Embryonic facial prominence (tissue), 1 donor: ENCODE data around the gene CTU2.

ENCODE experiments used
- DNase-seq: peaks from one replicate; pipeline ENCODE4 v3.0.0-alpha.2; 2016; ENCODE audit errors: extremely low spot score

The CTU2 gene

GRCh38 chr16:88743693-88744576 lies 37.6 kb downstream of the CTU2 start:
- DNase-seq = no peak

- DNase-seq = no peak
These were observed 38.5 kb downstream of the CTU2 start for GRCh38 chr16:88744577-88745521.

DNA sequence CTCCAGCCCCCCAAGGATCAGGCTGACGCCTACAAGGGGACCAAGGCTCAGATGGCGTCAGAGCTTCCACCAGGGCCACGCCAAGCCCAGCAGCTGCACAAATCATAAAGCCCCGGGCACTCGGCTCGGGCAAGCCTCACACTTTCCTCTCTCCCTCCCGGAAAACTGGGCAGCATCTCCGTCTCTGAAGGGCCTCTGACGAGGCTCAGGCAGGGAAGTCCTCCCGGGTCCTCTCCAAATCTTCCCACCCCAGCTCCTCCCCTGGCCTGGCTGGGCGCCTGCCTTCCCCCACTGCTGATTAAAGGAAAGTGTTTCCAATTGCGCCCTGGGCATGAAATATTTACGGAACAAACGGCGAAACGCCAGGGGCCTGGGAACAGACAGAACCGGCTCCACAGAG lies 40.2 kb downstream of the CTU2 start:
- no peak for DNase-seq

- no peak for DNase-seq
These were observed 41.4 kb downstream of the CTU2 start for GRCh38 chr16:88747588-88748301.

DNA sequence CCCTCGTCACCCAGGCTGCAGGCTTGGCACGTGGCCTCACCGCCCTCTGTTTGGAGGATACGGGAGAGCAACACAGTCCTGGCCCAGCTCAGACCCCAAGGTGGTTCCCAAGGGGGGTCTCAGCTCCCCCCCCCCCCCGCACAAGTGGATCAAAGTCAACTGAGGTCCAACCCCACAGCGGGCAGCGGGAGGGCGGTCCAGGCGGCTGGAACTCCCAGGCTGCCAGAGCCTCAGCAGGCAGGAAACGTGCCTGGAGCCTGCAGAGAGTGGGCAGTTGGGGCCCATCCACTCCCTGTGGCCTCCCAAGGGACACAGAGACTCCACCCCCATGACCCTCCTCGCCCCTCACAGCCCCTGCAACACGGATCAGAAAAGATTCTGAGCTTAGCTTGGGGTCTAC lies 42.1 kb downstream of the CTU2 start:
- DNase-seq = no peak

DNA sequence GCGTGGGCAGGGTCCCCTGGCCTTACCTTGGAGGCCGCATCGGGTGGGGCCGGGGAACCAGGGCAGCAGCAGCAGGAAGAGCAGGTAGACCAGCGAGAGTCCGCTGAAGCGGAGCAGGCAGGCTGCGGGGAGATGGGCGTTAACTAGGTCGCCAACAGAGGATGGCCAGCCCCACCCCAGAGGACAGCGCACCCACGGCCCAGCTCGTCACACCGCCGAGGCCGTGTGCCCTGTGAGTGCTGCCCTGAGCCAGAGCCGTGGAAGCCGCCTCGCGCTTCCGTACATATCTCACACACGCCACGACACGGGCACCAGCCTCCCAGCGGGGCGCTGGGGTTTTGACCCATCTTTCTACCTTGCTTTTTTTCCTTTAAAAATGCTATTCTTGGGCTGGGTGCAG lies 43.1 kb downstream of the CTU2 start:
- no peak for DNase-seq

DNA sequence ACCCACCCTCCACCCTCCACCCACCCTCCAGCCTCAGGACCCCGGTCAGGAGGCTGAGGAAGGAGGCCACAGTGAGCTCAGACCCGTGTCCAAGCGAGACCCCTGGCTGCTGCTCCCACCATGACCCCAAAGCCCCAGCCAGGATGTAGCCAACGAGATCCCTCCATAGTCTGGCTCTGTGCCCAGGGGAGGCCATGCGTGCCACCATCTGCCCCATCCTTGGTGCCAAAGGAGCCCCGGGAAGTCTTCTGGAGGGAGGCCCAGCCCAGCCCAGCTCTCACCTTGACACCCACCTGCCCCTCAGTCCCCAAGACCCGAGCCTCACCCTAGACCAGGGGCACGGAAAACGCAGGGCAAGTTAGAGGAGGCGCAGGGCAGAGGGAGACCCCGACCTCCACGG lies 44.6 kb downstream of the CTU2 start:
- DNase-seq = no peak

- no peak for DNase-seq
These were observed 46.2 kb downstream of the CTU2 start for GRCh38 chr16:88752386-88753002.

DNA sequence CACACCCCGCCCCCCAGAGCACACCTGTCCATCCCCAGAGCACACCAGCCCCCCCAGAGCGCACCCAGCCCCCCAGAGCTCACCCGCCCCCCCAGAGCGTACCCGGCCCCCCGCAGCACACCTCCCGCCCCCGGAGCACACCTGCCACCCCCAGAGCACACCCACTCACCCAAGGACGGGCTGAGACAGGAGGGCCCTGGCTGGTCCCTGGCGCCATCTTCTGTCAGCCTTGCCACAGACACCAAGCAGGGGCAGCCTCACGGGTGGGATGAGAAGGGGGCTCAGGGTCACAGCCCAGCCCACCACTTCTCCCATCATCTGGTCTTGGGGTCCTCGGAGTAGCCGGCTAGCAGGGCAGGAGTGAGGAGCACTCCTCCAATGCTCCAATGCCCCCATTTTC lies 46.9 kb downstream of the CTU2 start:
- DNase-seq = no peak

DNA sequence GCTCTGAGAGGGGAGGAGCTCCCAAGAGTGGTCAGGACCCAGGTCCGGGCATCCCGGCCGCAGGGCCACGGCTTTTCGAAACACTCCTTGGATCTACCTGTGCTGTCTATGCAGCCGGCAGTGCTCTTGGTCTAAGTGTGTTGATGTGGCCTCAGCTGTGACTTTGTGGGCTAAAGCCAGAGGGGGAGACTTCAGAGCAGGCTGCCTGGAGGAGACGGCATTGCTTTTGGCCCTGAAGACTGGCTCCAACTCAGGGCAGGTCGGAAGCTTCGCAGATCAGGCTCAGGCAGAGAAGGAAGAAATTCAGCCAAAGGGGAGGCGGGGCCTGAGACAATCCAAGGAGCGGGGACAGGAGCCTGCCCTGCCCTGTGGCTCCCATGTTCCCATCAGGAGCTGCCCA lies 47.3 kb downstream of the CTU2 start:
- DNase-seq = no peak

DNA sequence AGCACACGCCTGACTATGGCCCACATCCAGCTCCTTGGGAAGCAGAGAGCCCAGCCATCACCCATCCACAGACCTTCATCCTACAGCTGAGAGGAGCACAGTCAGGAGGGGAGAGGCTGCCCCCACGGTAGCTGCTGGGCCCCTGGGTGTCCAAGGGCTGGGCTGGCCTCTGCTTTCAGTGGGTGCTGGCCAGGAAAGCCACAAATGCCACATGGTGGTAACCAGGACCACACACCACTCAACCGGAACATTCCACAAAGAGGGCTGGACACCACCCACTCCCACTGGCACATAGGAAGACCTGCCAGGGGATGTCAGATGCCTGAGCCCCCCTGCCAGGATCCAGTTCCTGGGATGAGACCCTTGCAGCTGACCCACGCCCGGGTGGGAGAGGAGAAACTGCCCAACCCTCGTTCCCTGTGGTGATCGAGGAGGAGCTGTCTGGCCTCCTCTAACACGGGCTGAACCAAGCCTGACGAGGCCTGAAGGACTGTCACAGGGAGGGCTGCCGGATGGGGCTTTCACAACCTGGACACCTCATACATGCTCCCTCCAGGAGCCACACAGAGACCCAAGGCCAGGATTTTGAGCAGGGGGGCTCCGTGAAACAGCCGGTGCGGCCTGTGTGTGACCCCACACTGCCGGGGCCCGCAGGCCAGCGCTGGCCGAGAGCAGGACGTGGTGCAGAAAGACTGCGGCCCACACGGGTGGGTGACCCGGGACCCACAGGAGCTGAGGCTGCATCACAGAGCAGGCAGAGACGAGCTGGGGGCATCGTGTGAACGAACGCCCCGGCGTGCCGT lies 48.0 kb downstream of the CTU2 start:
- DNase-seq = no peak

GRCh38 chr16:88754912-88755744 lies 48.8 kb downstream of the CTU2 start:
- DNase-seq = no peak

DNA sequence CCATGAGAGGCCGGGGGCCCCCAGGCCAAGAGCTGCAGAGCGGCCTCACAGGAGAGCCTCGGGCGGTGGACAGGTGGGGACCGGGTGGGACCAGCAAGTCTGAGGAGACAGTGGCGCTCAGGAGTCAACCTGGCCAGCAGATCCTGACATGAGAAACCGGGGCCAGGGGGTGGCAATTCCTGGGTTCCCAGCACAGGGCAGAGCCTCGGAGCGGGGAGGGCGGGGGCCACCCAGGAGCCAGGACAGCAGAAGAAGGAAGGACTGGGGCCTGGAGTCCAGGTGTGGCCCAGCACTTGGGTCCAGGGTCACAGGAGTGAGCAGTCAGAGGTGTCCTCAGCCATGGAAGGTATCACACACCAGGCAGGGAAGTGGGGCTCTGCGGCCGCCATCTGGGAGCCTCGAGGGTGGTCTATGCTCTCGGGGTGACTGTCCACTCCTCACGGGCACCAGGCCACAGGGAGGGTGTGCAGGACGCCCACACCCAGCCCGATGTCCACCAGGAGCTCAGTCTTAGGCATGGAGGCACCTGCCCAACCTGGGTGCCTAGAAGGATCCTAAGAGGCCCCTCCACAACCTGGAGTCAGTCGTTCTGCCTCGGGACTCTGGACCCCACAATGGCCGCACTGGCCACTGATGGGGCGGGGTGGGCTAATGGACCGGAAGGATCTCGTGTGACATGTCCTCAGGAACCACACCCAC lies 49.6 kb downstream of the CTU2 start:
- DNase-seq = no peak

DNA sequence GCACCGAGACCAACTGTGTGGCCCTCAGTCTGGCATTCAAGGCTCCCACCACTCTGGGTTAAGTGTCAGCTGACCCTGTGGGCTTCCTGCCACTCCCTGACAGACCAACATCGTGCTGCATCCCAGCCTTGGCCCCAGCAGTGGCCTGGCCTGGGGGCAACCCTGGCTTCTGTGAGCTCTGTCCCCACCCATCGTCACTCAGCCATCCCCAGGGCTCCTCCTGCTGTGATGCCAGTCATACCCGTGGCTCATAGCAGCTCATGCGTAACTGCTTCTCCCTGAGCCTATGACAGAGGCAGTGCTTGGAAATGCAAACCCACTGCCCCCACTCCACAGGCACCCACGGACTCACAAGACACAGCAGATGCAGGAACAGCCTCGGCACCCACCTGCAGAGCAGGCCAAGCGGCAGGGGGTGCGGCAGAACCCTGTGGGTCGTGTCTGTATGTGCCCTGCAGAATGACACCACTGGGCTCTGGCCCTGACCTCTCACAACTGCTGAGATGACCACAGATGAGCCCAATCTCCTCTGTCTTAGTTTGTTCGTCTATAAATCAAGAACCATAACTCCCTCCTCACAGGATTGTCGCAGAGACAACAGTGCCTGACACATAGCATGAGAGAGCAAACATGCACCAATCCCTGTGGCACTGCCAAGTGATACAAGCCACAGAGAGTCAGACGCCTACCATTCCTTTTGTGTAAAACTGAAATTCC lies 52.1 kb downstream of the CTU2 start:
- DNase-seq = no peak

GRCh38 chr16:88758944-88759244 lies 52.6 kb downstream of the CTU2 start:
- no peak for DNase-seq

- no peak for DNase-seq
These were observed 53.1 kb downstream of the CTU2 start for GRCh38 chr16:88759245-88759975.

GRCh38 chr16:88759976-88760350 lies 53.7 kb downstream of the CTU2 start:
- no peak for DNase-seq
